MM.1S (cell line): Measurements from ENCODE around the gene FSIP1.

Experiments used
- EZH2 ChIP-seq: fragments of 300-600 bp; sonication (generic); optimal IDR thresholded peaks from 2 replicates; pipeline ENCODE3; 2017; ENCODE audit warnings: low read depth, mild to moderate bottlenecking, antibody characterized with exemption, low read length, mixed read lengths
- EZH2phosphoT487 ChIP-seq: fragments of 300-600 bp; sonication (generic); IDR thresholded peaks from 2 replicates; pipeline ENCODE4 v1.6.1; 2018; ENCODE audit warnings: antibody characterized with exemption, low read length
- TF ChIP-seq, protein P1 (sequence below): fragments of 300-600 bp; sonication (generic); IDR thresholded peaks from 2 replicates; pipeline ENCODE4 v1.5.1; 2016; ENCODE audit warnings: antibody characterized with exemption, low read length, mixed read lengths

DNA sequence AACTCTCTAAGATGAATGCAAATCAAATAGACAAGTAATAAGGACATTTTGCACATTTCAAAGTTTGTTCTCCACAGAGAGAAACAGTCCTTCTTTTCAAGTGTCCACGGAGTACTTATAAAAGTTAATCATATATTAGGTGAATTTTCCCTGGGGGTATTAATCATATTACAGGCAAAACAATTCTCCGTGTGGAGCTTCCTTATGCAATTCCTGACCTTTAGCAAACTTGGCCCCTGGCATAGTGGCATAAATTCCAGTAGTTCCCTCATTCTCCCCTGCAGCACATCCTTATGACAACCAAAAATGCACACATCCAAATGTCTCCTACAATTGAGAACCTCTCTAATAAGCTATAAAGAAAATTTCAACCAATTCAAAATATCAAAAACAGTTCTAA lies 34.4 kb downstream of the FSIP1 start:
- TF ChIP-seq EZH2 (no peak), EZH2phosphoT487 (no peak)
- TF ChIP-seq, protein P1, sequence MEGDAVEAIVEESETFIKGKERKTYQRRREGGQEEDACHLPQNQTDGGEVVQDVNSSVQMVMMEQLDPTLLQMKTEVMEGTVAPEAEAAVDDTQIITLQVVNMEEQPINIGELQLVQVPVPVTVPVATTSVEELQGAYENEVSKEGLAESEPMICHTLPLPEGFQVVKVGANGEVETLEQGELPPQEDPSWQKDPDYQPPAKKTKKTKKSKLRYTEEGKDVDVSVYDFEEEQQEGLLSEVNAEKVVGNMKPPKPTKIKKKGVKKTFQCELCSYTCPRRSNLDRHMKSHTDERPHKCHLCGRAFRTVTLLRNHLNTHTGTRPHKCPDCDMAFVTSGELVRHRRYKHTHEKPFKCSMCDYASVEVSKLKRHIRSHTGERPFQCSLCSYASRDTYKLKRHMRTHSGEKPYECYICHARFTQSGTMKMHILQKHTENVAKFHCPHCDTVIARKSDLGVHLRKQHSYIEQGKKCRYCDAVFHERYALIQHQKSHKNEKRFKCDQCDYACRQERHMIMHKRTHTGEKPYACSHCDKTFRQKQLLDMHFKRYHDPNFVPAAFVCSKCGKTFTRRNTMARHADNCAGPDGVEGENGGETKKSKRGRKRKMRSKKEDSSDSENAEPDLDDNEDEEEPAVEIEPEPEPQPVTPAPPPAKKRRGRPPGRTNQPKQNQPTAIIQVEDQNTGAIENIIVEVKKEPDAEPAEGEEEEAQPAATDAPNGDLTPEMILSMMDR = no peak
